ENCODE data around the gene NSMCE1.

Gene NSMCE1

DNA sequence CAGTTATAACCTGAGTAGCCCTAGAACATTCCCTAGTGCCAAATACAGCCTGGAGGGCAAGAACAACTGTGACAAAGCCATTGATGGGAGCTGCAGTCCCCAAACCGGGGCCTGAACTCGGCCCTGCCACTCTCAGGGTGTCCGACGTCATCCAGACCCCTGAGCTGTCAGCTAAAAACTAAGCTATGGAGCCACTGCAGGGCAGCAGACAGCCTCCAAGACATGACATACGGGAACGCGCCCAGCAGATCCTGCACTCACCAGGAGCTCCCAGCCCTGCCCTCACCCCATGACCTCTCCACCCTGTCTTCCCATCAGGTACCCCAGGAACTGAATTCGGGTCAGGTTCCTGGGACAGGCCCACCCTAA, 36.9 kb downstream of the NSMCE1 start:
- no peak for DNase-seq (ENCODE audit: low read depth, low spot score)

DNA sequence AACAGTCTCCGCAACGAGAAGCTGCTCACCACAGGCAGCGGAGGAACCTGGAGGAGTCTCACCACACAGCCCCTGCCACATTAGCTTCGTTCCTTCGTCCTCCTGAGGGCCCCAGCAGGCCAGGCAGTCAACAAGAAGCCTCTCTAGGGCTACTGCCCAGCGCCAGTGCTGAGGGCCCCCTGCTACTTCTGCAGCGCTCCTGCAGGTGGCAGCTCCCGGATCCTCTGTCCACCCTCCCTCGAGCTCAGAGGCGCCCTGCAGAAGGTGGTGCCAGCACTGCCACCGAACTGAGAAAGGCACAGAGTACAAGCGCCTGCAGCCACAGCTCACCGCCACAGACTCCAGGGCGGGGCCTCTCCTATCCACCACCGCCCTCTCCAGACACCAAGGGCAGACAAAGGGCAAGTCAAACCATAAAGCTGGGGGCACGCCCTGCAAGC, 38.0 kb downstream of the NSMCE1 start:
- no peak for DNase-seq (ENCODE audit: low read depth, low spot score)

DNA sequence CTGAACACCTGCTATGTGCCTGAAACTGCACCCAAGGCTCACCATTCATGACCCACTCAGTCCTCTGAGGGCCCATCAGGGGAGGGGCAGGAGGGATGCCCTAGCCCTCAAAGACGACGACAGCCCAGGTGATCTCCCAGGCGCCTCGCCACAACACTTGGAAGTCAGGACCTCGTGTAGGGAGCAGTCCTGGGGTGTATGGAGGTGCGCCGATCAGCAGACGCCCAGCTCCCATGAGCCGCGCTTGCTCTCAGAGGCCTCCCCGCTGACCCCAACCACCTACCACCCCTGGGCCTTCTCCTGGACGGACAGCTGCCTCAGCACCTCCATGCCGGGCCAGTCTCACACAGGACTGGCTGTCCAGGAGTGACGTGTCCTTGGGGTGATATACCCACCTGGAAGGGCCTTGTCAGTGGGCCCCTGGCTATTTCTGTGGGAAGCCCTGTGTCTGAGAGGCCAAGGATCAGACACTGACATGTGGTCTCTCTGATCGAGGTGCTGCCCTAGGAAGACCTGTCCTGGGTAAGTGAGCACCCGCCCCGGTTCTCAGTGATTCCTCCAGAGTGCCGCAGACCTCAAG, 38.6 kb downstream of the NSMCE1 start:
- DNase-seq (ENCODE audit: low read depth, low spot score): no peak

DNA sequence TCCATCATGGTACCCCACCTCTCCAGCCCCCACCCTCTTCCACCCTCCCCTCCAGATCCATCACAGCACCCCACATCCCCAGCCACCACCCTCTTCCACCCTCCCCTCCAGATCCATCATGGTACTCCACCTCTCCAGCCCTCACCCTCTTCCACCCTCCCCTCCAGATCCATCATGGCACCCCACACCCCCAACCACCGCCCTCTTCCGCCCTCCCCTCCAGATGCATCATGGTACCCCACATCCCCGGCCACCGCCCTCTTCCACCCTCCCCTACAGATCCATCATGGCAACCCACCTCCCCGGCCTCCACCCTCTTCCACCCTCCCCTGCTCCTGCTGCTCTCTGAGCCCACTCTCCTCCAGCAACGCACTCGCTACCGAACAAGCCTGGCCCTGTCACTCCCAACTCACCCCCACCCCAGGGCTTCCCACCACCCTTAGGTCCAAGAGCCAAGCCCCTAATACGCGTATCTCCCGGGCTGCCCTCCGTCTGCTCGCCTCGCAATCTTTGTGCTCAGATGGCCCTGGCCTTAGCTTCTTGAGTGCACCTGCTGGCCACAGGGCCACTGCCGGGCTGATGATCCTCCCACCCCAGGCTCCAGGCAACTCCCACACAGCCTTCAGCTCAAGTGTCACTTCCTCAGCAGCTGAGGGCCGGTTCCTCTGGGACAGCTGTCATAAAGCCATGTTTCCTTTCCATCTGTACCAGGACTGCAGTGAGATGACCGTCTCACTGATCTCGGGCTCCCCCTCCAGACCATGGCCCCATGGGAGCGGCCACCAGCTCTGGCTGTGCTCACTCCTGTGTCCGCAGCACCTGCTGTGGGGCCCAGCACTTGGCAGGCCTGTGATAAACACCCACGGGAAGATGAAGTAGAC, 39.7 kb downstream of the NSMCE1 start:
- DNase-seq (ENCODE audit: low read depth, low spot score): no peak

DNA sequence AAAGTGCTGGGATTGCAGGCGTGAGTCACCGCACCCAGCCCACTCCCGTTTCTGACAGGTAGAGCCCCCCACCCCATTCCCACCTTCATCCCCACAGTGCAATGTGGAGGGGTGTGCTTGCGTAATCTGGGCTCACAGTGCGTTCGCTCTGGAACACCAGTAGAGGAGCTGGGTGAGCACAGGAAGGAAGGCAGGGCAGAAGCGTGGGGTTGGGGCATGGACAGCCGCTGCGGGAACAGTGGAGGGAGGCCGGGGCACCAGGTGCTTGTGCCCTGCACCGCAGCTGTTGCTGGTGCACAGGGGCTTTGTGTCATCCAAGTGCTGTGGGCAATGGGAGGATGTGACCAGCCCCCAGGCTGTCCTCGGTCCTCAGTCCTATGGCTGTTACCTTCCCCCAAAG, 40.5 kb downstream of the NSMCE1 start:
- DNase-seq (ENCODE audit: low read depth, low spot score): no peak

DNA sequence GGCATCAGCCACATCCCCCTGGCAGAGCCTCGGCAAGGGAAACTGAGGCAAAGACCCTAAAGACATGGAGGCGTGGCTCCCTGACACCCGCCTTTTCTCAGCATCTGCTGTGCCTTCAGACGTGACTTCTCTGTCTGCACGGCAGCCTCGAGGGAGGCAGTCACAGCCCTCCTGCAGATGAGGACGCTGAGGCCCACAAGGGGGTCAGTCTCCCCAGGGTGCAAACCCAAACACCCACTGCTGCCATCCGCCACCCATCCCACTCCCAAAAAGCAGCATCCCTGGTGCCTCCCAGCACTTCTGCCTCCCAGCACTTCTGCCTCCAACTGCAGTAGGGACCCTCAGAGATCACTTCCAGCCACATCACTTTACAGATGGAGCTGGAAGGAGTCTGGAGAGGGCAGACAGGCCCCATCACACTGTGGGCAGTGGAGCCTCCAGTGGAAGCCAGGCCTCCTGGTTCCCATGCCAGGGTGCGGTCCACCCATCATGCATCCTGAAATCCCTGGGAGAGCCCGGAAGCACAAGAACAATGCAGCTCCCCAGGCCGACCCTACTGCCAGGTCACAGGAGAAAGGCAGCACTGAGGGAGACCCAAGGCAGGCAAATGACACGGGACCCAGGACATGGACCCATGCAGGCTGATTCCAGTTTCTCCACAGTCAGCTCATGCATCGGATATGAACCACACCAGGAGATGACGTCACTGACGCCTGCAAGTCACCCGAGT, 41.4 kb downstream of the NSMCE1 start:
- DNase-seq (ENCODE audit: low read depth, low spot score): no peak

DNA sequence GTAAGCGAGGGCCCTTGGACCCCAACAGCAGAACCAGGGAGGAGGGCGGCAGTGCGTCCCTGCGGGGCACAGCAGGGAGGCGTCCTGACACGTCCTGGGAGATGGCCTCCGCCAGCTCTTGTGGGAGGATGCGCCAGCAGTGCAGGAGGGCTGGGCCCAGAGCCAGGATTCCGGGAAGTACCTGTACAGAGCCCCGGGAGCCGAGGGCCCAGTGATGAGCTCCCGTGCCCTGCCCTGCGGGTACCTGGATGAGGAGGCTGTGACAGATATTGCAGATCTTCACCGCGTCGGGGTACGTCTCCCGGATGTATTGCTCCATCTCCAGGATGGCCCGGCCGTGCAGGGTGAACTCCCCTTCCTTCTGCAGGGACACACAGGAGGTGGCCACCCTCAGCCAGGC, 42.1 kb downstream of the NSMCE1 start:
- DNase-seq (ENCODE audit: low read depth, low spot score): no peak

DNA sequence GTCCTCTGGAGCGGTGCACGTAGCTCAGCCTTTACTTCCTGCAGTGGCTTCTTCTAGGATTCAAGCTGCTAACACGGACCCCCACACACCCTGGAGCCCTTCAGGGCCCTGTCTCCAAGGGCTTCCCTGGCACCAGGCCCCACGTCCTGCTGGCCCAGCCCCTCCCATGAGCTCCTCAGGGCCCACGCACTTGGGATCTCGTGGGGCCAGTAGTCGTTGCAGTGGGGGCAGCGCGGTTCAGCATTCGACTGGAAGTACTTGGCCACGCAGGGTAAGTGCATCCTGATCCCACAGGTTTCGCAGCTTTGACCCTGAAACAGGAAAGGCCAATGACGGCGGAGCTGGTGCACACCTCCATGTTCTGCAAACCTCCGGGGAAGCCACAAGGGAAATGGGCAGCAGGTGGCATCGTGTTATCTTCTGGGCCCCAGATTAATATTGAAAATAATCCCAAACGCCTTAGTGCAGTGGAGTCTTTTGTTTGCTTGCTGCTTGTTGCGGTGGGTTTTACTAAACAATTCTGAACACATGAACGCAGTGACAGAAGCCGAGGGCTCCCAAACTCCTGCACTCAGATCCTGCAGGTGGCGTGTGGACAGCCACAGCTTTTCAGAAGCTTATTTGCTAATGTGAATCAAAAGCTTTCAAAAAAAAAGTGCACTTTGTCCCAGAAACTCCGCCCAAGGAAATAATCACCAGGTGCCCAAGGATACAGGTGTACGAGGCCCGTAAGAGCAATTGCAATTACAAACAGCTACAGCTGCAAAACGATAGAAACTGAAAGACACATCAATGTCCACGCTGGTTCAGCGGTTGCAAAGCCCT, 42.8 kb downstream of the NSMCE1 start:
- DNase-seq (ENCODE audit: low read depth, low spot score): no peak

DNA sequence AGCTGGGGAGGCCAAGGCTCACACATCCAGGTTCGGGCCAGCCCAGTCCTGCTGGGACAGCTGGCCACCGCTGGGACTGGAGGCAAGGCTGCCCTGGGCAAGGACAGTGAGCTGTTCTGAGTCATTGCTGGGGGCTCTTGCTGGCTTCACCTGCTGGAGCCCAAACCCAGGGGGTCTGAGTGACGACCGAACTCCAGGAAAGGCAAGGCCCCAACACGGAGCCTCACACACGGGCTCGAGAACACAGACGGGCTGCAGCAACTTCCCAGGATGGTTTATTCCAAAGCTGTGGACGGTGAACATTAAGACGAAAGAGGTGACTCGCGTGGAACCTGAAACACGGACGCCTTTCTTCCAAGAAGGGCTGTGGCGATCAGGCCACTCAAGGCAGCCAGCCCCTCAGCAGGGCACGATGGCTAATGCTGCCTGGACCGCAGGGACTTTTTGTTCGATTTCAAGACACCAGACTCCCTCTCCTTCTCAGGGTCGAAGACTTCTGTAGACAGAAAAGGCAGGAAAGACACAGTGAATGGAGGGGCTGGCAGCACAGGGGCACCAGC, 43.8 kb downstream of the NSMCE1 start:
- no peak for DNase-seq (ENCODE audit: low read depth, low spot score)

DNA sequence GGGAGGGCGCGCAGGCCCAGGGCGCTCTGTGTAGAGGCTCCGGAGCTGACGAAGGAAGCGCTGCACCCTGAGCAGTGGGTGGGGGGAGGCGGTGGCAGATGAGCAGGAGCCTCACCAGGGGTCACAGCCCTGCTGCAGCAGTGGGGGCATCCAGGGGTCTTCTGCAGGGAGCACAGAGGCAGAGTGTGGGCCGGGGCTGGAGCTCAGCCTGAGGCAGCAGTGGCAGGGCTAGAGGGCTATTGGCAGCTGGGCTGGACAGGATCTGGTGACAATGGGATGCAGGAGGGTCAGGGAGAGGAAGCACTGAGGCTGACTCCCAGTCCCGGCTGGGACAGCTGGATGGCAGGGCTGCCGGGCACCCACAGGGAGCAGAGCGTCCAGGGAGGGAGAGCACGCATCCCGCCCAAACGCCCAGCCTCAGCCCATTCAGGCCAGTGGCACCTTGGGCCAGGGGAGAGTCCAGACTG, 44.3 kb downstream of the NSMCE1 start:
- DNase-seq (ENCODE audit: low read depth, low spot score): no peak

DNA sequence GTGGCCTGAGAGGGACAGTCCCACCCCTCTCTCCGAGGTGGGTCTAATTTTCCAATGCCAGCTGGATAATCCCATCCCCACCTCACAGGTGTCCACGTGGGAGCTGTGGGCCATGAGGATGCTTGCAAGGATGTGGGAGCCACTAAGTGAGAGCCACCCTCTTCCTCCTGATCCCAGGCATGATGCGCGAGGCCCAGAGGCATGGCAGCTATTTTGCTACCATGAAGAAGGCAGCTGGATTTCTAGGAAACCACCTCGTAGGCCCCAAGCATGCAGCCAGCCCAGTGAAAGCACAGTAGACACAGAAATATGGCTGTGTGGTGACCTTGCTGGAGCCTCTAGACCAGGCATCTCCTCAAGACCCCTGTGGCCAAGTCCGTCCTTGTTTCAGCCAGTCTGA, 44.9 kb downstream of the NSMCE1 start:
- no peak for DNase-seq (ENCODE audit: low read depth, low spot score)

DNA sequence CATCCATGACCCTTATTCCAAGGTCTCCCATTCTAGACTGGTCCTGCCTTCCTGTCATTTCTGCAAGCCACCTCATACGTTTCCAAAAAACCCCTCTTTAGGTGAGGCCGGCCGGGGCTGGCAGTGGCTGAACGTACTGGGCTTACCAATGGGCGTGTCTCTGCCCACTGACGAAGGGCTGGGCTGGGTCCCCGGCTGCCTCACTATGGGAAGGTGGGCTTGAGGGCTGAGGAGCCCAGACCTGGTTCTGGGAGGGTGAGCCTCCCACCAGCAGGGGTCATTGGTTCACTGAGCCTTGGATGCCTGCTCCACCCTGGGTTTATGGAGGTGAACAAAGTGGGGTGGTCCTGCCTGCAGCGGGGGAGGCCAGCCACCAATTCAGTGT, 45.4 kb downstream of the NSMCE1 start:
- DNase-seq (ENCODE audit: low read depth, low spot score): no peak

DNA sequence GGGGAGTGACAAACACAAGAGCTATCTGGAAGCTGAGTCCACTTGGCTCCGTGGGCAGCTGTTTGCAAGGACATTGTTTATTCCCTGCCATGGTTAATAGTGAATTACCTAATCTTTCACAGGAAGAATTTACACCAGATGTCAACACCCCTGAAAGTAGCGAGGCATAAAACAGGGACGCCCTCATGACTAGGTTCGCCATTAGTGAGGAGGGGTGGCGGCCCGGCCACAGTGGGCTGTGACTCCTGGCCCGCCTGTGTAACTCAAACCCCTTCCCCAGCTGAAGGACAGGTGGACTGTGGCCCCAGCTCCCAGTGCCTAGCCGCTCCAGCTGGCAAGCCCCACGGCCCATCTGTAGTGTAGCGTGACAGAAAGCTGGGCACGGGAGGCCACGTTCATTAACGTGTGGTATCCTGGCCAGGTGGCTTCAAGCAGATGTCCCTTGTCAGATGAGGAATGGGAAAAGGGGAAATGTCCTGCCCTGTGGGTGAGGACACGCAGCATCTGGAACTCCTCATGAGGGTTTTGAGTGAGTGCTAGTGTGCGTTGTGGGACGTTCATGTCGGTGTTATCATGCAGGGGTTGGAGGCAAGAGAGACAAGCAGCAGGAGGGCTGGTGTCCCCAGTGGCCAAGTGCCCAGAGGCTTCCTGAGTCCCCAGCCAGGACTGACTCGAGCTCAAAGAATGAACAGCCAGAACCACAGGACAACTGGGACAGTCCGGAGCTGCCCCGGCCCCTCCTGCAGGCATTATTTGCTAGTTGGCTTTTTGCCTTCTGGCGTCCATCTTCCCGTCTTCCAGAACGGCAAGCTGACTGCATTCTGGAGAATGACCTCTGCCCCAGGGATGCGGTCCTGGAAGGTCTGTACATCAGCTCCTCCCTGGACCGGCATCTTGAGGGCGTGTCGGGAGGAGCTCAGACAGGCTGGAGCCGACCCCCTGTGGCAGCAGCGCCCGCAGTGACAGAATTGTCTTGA, 46.0 kb downstream of the NSMCE1 start:
- DNase-seq (ENCODE audit: low read depth, low spot score): no peak

DNA sequence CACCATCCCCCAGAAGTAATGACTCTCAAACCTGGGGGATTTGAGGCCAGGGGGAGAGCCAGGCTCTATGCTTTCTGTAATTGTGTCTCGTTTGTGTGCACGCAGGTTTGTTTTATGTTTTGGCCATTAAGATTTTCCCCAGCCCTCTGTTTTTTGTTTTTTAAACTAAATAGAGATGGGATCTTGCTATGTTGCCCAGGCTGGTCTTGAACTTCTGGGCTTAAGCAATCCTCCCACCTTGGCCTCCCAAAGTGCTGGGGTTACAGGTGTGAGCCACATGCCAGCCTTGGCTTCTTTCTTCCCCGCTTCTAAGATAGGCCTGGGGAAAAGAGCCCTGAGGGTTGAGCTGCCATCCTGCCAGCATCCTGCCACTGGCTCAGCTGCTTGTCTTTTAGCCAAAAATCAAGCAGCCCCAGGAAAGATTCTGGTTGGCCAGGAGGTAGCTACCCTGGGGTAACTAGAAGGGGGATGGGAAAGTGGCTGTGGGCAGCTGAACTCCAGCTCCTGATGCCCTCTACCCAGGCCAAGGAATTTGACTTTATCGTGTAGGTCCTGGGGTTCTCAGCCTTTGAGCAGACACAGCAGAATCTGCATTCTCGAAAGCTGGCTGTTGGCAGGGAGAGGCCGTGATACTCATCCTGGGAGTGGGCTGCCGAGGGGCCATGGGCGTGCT, 46.9 kb downstream of the NSMCE1 start:
- no peak for DNase-seq (ENCODE audit: low read depth, low spot score)

DNA sequence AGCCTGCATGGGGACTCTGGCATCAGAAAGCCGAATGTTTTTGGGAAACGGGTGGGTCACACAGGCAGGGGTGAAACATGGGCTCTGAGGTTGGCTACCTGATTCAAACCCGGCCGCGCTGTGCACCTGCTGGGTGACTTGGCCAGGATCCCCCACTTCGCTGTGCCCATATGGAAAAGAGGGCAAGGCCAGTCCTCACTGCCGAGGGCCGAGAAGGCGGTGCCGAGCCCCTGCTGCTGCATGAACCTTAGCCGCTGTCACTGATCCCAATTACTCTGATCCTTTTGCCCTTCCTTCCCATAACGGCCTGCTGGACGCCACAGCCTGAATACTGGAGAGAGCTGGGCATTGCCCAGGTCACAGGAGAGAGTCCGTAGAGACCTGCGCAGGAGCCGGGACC, 47.6 kb downstream of the NSMCE1 start:
- no peak for DNase-seq (ENCODE audit: low read depth, low spot score)

DNA sequence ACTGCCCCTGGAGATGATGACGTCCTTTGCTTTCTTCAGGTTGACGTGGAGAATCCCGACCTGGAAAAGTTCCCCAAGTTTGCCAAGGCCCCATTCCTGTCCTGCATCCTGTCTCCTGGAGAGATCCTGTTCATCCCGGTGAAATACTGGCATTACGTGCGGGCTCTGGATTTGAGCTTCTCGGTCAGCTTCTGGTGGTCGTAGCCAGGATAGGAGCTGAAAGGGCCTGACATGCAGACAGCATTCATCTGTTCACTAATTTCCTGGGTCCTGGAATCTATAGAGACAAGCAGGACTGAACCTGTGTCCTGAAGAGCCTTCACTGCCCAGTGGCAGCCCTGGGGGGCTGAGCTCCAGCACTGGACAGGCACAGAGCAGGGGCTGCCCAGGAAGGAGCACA, 48.0 kb downstream of the NSMCE1 start:
- no peak for DNase-seq (ENCODE audit: low read depth, low spot score)

DNA sequence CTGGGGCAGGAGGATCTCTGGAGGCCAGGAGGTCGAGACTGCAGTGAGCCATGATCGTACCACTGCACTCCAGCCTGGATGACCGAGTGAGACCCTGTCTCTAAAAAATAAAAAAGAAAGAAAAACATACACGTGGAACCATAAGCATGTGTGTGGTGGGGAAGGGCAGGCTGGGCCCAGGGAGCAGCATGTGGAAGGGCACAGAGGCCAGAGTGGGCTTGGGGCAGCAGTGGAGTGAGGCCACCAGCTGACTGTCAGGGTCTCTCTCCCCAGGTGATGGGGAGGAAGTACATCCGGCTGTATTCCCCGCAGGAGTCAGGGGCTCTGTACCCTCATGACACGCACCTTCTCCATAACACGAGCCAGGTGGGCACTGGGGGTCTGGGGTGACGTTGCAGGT, 48.5 kb downstream of the NSMCE1 start:
- DNase-seq (ENCODE audit: low read depth, low spot score): no peak

DNA sequence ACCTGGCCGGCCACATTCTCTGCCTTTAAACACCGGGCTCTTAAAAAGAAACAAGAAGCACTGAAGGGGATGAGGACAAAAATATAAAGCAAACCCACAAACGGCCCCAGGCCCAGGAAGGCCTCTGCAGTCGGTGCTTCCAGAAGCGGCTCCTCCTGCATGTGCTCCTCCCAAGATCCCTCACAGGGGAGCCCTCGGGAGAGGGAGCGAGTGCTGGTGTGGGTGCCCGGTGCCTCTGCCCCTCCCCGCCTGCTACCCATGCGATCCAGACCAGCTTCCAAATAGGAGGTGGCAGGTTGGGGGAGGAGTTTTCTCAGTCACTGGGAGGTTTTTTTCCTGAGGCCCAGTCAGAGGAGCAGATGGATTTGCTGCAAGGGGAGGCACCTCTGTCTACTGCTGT, 49.4 kb downstream of the NSMCE1 start:
- no peak for DNase-seq (ENCODE audit: low read depth, low spot score)

DNA sequence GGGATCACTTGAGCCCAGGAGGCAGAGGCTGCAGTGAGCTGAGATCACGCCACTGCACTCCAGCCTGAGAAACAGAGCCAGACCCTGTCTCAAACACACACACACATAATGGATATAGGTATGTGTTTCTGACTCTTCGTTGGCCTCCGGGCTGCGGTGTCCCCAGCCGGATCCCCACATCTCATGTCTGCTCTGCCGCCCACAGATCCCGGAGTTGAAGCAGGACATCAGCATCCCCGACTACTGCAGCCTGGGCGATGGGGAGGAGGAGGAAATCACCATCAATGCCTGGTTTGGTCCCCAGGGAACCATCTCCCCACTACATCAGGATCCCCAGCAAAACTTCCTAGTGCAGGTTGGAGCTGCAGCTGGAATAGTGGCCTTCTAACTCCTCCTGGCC, 49.8 kb downstream of the NSMCE1 start:
- no peak for DNase-seq (ENCODE audit: low read depth, low spot score)

DNA sequence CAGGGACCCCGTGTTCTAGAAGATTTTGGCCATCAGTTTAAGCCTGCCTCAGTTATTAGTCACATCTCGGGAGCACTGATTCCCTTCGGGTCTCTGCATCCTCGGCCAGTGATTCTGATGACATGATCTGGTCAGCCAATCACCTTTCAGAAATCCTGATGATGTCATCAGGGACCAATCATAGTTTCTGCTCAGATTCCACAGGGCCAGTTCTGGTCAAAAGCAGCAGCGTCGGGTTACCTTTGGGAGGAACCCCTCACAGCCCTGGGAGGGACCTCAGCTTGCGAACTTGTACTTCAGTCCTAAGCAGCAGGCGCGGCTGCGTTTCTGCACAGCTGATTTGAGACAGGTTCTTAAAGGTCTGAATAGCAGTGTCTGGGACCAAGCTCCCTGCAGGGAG, 51.3 kb downstream of the NSMCE1 start:
- DNase-seq (ENCODE audit: low read depth, low spot score): no peak

Data from brain pericyte (primary cell).